ENCODE results near the gene OSBPL5.

- TF ChIP-seq CTCF (IDR thresholded peaks at IDR 0.05) (no peak), POLR2A (IDR thresholded peaks at IDR 0.05) (no peak)
These were observed 1.7 kb downstream of the OSBPL5 start for GRCh38 chr11:3163241-3163981.
